GM19467 (cell line): ENCODE data around the gene NAV3.

Experiments used
- ATAC-seq: cut with Tn5 transposase; IDR thresholded peaks from one replicate; pipeline ENCODE4 v1.9.1; 2021; ENCODE audit warnings: mild to moderate bottlenecking, moderate library complexity; ENCODE audit not compliant: unreplicated experiment

NAV3 gene

GRCh38 chr12:77837876-77838291 is 7.2 kb downstream of the NAV3 start:
- ATAC-seq = no peak

DNA sequence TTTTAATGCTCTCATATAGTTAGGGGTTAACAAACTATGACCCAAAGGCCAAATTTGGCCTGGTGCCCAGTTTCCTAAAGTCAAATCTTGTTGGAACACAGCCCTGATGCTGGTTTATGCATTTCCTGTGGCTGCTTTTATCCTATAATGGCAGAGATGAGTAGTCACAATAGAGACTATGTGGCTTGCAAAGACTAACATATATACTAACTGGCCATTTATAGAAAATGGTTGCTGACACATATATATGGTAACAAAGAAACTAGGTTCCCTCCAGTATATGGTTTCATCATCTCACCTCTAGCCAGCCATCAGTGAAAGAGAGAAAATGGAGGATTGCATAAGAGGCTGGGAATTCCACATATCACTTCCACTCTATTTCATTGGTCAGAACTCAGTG is 10.8 kb downstream of the NAV3 start:
- ATAC-seq = no peak

- no peak for ATAC-seq
These were observed 11.7 kb downstream of the NAV3 start for GRCh38 chr12:77842430-77842829.

DNA sequence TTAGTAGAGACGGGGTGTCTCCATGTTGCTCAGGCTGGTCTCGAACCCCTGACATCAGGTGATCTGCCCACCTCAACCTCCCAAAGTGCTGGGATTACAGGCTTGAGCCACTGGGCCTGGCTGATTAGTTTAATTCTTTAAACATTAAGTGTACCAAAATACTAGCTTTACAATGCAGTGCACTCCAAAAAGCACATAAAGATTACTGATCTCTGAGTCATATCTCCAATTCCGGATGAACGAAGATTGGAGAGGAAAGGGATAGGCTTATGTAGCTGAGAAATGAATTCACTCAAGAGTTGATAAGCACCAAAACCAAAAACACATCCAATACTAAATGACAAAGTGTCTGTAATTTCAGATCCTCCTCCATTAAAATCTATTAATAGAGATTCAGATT is 15.1 kb downstream of the NAV3 start:
- ATAC-seq = no peak

DNA sequence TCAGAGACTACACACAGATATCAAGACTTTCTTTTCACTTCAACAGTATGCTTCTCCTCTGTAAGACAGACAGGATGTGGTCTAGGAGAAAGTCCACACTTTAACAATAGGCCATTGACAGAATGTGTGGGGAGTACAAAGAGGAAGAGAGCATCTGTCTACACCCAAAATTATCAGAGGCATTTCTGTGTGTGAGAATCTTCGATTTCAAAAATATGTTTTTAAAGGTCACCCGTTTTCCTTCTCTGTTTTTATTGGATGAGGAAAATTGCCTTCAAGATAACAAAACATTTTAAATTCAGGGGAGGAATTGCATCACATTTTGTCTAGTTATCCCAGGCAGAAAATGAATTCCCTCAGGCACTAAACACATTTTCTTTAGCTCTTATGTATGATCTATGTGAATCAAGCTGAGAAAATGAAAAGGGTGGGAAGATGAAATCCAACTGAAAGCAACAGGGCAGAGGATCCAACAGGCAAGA is 16.4 kb downstream of the NAV3 start:
- peak; percentile 97 for ATAC-seq

DNA sequence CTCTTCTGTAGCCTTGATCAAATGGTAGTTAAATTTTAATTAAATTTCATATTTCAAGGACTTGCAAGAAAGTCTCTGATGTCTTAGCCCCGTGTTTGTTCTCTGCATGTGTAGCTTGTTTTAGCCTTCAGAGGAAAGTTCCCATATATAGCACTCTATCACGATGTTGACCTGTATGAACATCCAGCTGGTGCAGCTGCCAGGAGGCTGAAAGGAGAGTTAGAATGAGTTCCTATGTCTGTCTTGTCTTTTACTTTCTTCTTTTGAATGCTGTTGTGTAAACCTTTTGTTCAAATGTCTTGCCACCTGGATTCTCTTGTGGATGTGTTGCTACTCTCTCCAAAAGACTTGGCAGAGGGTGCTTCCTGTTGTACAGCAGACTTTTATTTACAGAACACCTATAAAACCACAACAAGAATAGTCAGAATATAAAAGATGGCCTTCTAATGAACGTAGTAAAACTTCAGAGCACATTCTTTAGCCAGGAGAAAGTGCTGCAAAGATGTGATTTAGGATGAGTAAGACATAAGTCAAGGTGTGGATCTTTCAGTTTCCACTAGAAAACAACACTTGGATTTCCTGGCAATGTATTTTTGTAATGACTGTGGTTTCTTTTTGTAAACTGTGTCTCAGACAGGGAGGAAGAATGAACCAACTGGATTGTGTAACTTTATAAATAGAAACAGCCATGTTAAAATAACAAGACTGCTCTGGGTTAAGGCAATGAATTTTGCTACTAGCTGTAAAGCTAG is 17.2 kb downstream of the NAV3 start:
- ATAC-seq = no peak

- no peak for ATAC-seq
These were observed 19.4 kb downstream of the NAV3 start for GRCh38 chr12:77850129-77850528.

DNA sequence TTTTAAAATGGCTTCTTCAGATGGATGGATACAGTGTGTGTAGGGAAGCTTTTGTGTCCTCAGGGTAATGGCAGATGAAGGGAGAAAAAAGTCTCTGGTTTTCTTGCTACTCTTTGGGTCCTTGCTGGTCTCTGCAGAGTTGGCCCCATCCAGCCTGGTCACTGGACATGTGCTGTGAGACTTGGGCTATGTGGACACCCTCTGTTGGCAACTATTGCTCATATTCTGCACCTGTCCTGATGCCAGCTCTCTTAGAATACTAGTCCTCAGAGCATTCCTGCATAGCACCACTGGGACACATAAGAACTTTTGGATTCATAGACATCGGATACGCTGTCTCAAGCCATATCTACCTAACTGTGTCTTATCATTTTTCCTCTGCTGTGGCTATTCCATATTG is 20.0 kb downstream of the NAV3 start:
- ATAC-seq = no peak

GRCh38 chr12:77855548-77855947 is 24.9 kb downstream of the NAV3 start:
- ATAC-seq = no peak

- ATAC-seq = no peak
These were observed 30.6 kb downstream of the NAV3 start for GRCh38 chr12:77861317-77861716.

- no peak for ATAC-seq
These were observed 34.5 kb downstream of the NAV3 start for GRCh38 chr12:77865178-77865577.

- no peak for ATAC-seq
These were observed 48.2 kb downstream of the NAV3 start for GRCh38 chr12:77878901-77879300.

- ATAC-seq = no peak
These were observed 52.0 kb downstream of the NAV3 start for GRCh38 chr12:77882709-77883108.

DNA sequence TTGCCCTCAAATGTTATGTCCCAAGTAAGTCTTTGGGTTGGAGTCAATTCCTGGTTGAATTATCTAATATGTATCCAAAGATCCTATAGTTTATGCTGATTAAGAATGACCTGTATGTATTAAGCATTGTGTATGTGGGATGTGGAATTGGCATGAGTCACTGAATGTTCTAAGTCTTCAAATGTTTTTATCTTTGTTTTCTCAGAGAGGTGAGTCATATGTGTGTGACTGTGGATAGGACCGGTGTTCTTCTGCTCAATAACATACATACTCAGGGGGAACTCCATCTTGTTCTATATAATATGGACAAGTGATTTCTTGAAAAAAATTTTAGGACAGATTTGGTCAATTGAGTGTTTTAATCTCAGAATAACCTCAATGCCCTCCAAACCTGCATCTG is 57.9 kb downstream of the NAV3 start:
- no peak for ATAC-seq

GRCh38 chr12:77891518-77892147 is 60.9 kb downstream of the NAV3 start:
- no peak for ATAC-seq

DNA sequence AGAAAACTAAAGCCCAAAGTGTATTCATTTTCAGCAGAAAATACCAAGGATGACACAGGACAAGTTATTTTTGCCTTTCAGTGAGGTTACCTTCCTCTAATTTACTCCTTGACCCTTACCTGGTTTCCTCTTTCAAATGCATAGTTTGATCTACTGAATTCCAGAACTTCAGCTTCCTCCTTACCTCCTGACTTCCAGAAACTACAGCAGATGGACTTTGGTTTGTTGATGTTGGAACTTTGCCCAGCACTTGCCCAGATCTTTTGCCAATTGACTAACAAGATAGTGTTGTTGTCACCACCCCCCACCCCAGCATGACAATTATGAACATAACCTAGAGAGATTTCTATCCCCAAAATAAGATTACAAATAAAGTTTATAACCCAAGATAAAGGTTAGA is 63.2 kb downstream of the NAV3 start:
- no peak for ATAC-seq

DNA sequence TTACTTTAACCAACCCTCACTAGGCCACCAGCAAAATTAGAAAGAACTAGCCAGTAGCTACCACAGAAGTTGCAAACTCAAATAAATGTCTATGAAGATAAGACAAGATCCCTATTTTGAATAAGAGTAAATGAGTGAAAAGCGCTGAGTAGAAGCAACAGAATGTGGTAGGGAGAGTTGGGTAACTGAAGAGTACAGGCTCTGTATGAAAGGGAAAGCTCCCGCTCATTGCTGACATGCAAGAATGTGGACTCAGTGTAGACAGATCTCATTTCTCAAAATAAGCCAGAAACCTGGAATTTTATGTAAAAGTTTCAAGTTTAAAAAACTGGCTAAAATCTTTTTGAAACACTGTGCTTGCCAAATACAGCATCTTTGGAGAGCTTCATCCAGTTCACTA is 63.9 kb downstream of the NAV3 start:
- no peak for ATAC-seq

- ATAC-seq = no peak
These were observed 65.0 kb downstream of the NAV3 start for GRCh38 chr12:77895699-77896098.

GRCh38 chr12:77907936-77908335 is 77.2 kb downstream of the NAV3 start:
- no peak for ATAC-seq

DNA sequence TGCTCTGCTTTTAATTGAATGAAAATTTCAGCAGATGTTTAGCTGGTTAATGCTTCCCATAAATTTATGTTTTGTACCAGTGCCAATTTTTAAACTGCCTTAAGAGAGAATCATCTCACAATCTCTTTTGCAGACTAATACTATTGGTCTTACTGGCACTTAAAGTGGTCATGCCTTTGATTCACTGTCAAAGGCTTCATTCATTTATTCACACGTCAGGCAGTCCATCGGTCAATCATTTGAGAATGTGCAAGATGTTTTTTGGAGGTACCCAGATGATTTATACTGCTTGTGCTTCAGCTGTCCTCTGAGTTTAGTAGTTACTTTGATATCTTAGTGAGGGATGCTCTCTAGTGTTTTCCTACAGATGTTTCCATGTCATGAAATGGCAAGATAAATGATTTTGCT is 83.4 kb downstream of the NAV3 start:
- no peak for ATAC-seq

DNA sequence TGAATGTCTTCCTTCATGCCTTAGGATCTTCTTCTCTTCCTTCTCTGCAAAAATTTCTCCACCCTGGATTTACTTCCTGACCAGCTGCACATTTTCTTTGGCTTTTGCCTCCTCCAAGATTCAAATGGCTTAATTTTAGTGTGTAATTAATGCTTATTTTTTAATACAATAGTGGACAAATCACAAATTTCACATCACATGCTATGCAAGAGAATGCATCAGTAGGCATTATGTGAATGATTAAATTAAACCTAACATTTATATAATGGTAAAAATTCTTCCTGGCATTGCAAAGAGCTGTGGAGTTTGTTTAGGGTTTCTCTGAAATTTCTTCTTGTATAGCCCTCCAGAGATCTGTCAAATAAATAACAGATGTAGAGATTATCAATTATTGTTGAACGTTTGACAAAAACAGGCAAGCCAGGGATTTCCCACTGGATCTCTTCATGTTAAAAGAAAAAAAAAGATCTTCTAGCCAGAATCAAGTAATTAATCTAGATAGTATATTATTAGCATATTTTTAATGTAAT is 84.4 kb downstream of the NAV3 start:
- no peak for ATAC-seq

DNA sequence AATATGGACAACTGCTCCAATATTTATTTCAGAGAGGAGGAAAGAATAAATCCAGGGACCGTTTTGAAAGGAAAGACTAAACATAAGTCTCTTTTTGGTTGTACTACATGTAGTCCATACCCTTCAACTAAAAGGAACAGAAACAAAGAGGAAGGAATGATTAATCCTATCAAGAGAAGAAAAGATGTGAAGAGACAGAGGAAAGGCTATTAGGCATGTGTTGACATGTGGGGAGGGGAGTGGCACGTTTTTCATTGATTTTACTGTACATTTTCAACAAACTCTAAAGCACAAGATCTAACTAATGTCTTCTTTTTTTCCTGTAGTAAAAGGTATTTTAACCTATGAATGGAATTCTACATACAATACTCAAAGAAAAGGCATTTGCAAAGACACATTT is 85.6 kb downstream of the NAV3 start:
- no peak for ATAC-seq
